Measurements from ENCODE around the gene SUN2. TPM values are rescaled to one million over a fixed set of nuclear protein-coding genes. Genes with fewer than 3 reads are reported as not detected.
A peak's percentile ranks its signal among the peaks of the same experiment; 100 is the strongest.

Gene SUN2
- total RNA-seq, 1 experiment from 2014 or later, result 104 TPM

- intact Hi-C loops (cut with micrococcal nuclease; ENCODE audit: unreplicated experiment), result loop anchor here (10.0 kb wide), 1 partner anchor 196 kb away; the partner anchor contains the start of gene DDX17
- DNase-seq (ENCODE audit: low spot score), result no peak
- ChIA-PET CTCF (interaction anchor here (0.6 kb wide), 1 partner anchor 254 kb away, joined by 8 read pairs; no protein-coding TSS in a partner anchor), POLR2A (ENCODE audit: low non-redundant PET) (no interaction called here)
- peak overlapping the region; percentile 96 for H3K27ac ChIP-seq (ENCODE audit: low read depth, low read length, poor library complexity, severe bottlenecking)
- no TSS peak for BruUV-seq (replicated peaks)
- TF ChIP-seq, protein P1, sequence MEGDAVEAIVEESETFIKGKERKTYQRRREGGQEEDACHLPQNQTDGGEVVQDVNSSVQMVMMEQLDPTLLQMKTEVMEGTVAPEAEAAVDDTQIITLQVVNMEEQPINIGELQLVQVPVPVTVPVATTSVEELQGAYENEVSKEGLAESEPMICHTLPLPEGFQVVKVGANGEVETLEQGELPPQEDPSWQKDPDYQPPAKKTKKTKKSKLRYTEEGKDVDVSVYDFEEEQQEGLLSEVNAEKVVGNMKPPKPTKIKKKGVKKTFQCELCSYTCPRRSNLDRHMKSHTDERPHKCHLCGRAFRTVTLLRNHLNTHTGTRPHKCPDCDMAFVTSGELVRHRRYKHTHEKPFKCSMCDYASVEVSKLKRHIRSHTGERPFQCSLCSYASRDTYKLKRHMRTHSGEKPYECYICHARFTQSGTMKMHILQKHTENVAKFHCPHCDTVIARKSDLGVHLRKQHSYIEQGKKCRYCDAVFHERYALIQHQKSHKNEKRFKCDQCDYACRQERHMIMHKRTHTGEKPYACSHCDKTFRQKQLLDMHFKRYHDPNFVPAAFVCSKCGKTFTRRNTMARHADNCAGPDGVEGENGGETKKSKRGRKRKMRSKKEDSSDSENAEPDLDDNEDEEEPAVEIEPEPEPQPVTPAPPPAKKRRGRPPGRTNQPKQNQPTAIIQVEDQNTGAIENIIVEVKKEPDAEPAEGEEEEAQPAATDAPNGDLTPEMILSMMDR (conservative IDR thresholded peaks at IDR 0.05; ENCODE audit: low read depth, low read length), result no peak
- TF ChIP-seq EZH2 (IDR thresholded peaks at IDR 0.05; ENCODE audit: borderline replicate concordance, low read depth, low read length, poor library complexity, severe bottlenecking), result no peak
- no peaks in the 10 kb centered on the region for H3K9me3 ChIP-seq (ENCODE audit: low read depth, low read length, poor library complexity, severe bottlenecking)
- H3K36me3 ChIP-seq (ENCODE audit: insufficient read depth, low read length, poor library complexity, severe bottlenecking), result peaks cover 4% of the 10 kb centered on the region
- H3K4me1 ChIP-seq (ENCODE audit: insufficient read depth, low read length, poor library complexity, severe bottlenecking), result peaks cover 31% of the 10 kb centered on the region
- peak overlapping the region; percentile 94 for H3K4me3 ChIP-seq (ENCODE audit: low read depth, low read length, poor library complexity, severe bottlenecking)
- H3K27me3 ChIP-seq (replicated peaks; ENCODE audit: insufficient read depth, low read depth, low read length, poor library complexity), result no peaks in the 10 kb centered on the region
Observed at GRCh38 chr22:38700270-38700788, 55.5 kb downstream of the SUN2 start.

GRCh38 chr22:38699784-38700183, 56.0 kb downstream of the SUN2 start:
- intact Hi-C loops (cut with micrococcal nuclease; ENCODE audit: unreplicated experiment), result loop anchor here (10.0 kb wide), 1 partner anchor 195 kb away; the partner anchor contains the start of gene DDX17
- Histone ChIP-seq H3K4me1 (ENCODE audit: insufficient read depth, low read length, poor library complexity, severe bottlenecking) (peaks cover 28% of the 10 kb centered on the region), H3K4me3 (ENCODE audit: low read depth, low read length, poor library complexity, severe bottlenecking) (peak overlapping the region; percentile 94)

DNA sequence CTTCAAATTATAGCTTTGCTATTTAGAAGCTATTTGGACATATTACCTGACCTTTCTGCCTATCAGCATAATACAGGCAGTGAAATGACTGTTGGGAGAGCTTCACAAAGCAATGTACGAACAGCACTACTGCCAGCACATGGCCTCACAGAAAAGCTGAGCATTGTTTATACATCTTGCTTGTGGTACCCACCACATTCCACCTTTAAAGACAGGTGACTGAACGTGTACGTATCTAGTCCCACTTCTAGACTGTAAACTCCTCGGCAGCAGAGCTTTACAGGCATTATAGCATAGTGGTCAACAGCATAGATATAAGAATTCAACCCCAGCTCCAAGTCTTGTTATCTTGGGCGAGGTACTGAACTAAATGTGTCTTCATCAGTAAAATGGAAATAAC, 56.7 kb downstream of the SUN2 start:
- Histone ChIP-seq H3K36me3 (ENCODE audit: insufficient read depth, low read length, poor library complexity, severe bottlenecking) (peaks cover 4% of the 10 kb centered on the region), H3K27me3 (replicated peaks; ENCODE audit: insufficient read depth, low read depth, low read length, poor library complexity) (no peaks in the 10 kb centered on the region), H3K4me3 (ENCODE audit: low read depth, low read length, poor library complexity, severe bottlenecking) (peak overlapping the region; percentile 94), H3K4me1 (ENCODE audit: insufficient read depth, low read length, poor library complexity, severe bottlenecking) (peaks cover 23% of the 10 kb centered on the region), H3K9me3 (ENCODE audit: low read depth, low read length, poor library complexity, severe bottlenecking) (no peaks in the 10 kb centered on the region), H3K27ac (ENCODE audit: low read depth, low read length, poor library complexity, severe bottlenecking) (peak overlapping the region; percentile 96)
- CTCF ChIA-PET, result interaction anchor here (1.0 kb wide), 1 partner anchor 17 kb away, joined by 3 read pairs; the partner anchor contains the start of gene TOMM22
- no peak for DNase-seq (ENCODE audit: low spot score)
- no TSS peak for BruUV-seq (replicated peaks)
- intact Hi-C loops (cut with micrococcal nuclease; ENCODE audit: unreplicated experiment), result no loop called here
- TF ChIP-seq, protein P1 (conservative IDR thresholded peaks at IDR 0.05; ENCODE audit: low read depth, low read length), result no peak
- no peak for TF ChIP-seq EZH2 (IDR thresholded peaks at IDR 0.05; ENCODE audit: borderline replicate concordance, low read depth, low read length, poor library complexity, severe bottlenecking)
- POLR2A ChIA-PET (ENCODE audit: low non-redundant PET), result no interaction called here

More at GRCh38 chr22:38699784-38700183, 56.0 kb downstream of the SUN2 start:
- H3K36me3 ChIP-seq (ENCODE audit: insufficient read depth, low read length, poor library complexity, severe bottlenecking), result peaks cover 4% of the 10 kb centered on the region
- DNase-seq (ENCODE audit: low spot score), result peak; percentile 43
- BruUV-seq (replicated peaks), result TSS peak; percentile 82
- POLR2A ChIA-PET (ENCODE audit: low non-redundant PET), result no interaction called here
- CTCF ChIA-PET, result interaction anchor here (0.6 to 1.0 kb wide), 2 partner anchors 18 to 253 kb away, joined by 3 to 8 read pairs; partner anchors contain the start of gene TOMM22
- no peaks in the 10 kb centered on the region for H3K27me3 ChIP-seq (replicated peaks; ENCODE audit: insufficient read depth, low read depth, low read length, poor library complexity)
- peak overlapping the region; percentile 96 for H3K27ac ChIP-seq (ENCODE audit: low read depth, low read length, poor library complexity, severe bottlenecking)
- TF ChIP-seq EZH2 (IDR thresholded peaks at IDR 0.05; ENCODE audit: borderline replicate concordance, low read depth, low read length, poor library complexity, severe bottlenecking), result no peak
- TF ChIP-seq, protein P1 (conservative IDR thresholded peaks at IDR 0.05; ENCODE audit: low read depth, low read length), result no peak; the same call in 1 of the 2 replicates
- H3K9me3 ChIP-seq (ENCODE audit: low read depth, low read length, poor library complexity, severe bottlenecking), result no peaks in the 10 kb centered on the region
